Measurements from ENCODE around the gene EHBP1.

EHBP1 gene

GRCh38 chr2:62913311-62913710 lies 207.8 kb downstream of the EHBP1 start:
- DNase-seq (ENCODE audit: low read depth), result no peak
- no peak overlapping the region for H3K4me3 ChIP-seq (ENCODE audit: low read length)
- TF ChIP-seq CTCF (IDR thresholded peaks at IDR 0.05; ENCODE audit: insufficient read depth, low read depth, low read length, missing control alignments), result no peak

GRCh38 chr2:62919041-62919440 lies 213.5 kb downstream of the EHBP1 start:
- H3K4me3 ChIP-seq (ENCODE audit: low read length), result no peak overlapping the region
- TF ChIP-seq CTCF (IDR thresholded peaks at IDR 0.05; ENCODE audit: insufficient read depth, low read depth, low read length, missing control alignments), result no peak
- DNase-seq (ENCODE audit: low read depth), result no peak

GRCh38 chr2:62920070-62920469 lies 214.6 kb downstream of the EHBP1 start:
- DNase-seq (ENCODE audit: low read depth), result peak; percentile 58
- TF ChIP-seq CTCF (IDR thresholded peaks at IDR 0.05; ENCODE audit: insufficient read depth, low read depth, low read length, missing control alignments), result no peak
- no peak overlapping the region for H3K4me3 ChIP-seq (ENCODE audit: low read length)

- no peak for TF ChIP-seq CTCF (IDR thresholded peaks at IDR 0.05; ENCODE audit: insufficient read depth, low read depth, low read length, missing control alignments)
- peak; percentile 8 for DNase-seq (ENCODE audit: low read depth)
- no peak overlapping the region for H3K4me3 ChIP-seq (ENCODE audit: low read length)
These were observed 217.7 kb downstream of the EHBP1 start for GRCh38 chr2:62923242-62923641.

- no peak for TF ChIP-seq CTCF (IDR thresholded peaks at IDR 0.05; ENCODE audit: insufficient read depth, low read depth, low read length, missing control alignments)
- DNase-seq (ENCODE audit: low read depth), result no peak
- H3K4me3 ChIP-seq (ENCODE audit: low read length), result no peak overlapping the region
These were observed 218.4 kb downstream of the EHBP1 start for GRCh38 chr2:62923881-62924280.

GRCh38 chr2:62928015-62928414 lies 222.5 kb downstream of the EHBP1 start:
- no peak overlapping the region for H3K4me3 ChIP-seq (ENCODE audit: low read length)
- DNase-seq (ENCODE audit: low read depth), result no peak
- TF ChIP-seq CTCF (IDR thresholded peaks at IDR 0.05; ENCODE audit: insufficient read depth, low read depth, low read length, missing control alignments), result no peak

GRCh38 chr2:62931536-62931935 lies 226.0 kb downstream of the EHBP1 start:
- peak; percentile 36 for DNase-seq (ENCODE audit: low read depth)
- no peak for TF ChIP-seq CTCF (IDR thresholded peaks at IDR 0.05; ENCODE audit: insufficient read depth, low read depth, low read length, missing control alignments)
- no peak overlapping the region for H3K4me3 ChIP-seq (ENCODE audit: low read length)
